Measurements from ENCODE around the gene ST3GAL5. TPM values are rescaled to one million over a fixed set of nuclear protein-coding genes. Genes with fewer than 3 reads are reported as not detected.

ST3GAL5 gene
- total RNA-seq, 1 donor from 2014 or later: 46.1 TPM

Other genes starting within 250 kb of the ST3GAL5 start
- 6.1 TPM for gene SFTPB, start 220.8 kb downstream of the ST3GAL5 start, total RNA-seq
- 8.4 TPM for gene GNLY, start 194.6 kb downstream of the ST3GAL5 start, total RNA-seq
- 57.2 TPM for gene ATOH8, start 135.0 kb downstream of the ST3GAL5 start, total RNA-seq
- 24.6 TPM for gene POLR1A, start 216.9 kb upstream of the ST3GAL5 start, total RNA-seq
- gene PTCD3, start 217.2 kb upstream of the ST3GAL5 start, total RNA-seq: 90.7 TPM